Activated CD8-positive, alpha-beta T cell treated with anti-CD3 and anti-CD28 coated beads for 36 hours (primary cell): ENCODE data around the gene BNIP5. TPM values are rescaled to one million over a fixed set of nuclear protein-coding genes. Genes with fewer than 3 reads are reported as not detected.

Experiments
- ATAC-seq: fragments of 200-7000 bp; cut with Tn5 transposase; one replicate; pipeline ENCODE4 v1.10.0; 2021; ENCODE audit warnings: mild to moderate bottlenecking, moderate library complexity
- CTCF ChIA-PET: fragments of 350-600 bp; sonication (Branson Sonifier 250); formaldehyde crosslinking; loops from one replicate; lab custom pipeline; 2021; ENCODE audit warnings: antibody characterized with exemption; lab: Charles Lee
- POLR2A ChIA-PET: fragments of 350-600 bp; sonication (Branson Sonifier 250); formaldehyde crosslinking; loops from one replicate; lab custom pipeline; 2021; ENCODE audit warnings: antibody characterized with exemption; lab: Charles Lee
- DNase-seq: peaks from one replicate; pipeline ENCODE4 v3.0.0-alpha.2; 2020
- H3K27ac Mint-ChIP-seq: one replicate; pipeline ENCODE4 v1.8.0; 2021; ENCODE audit warnings: mild to moderate bottlenecking, mixed read lengths
- H3K27me3 Mint-ChIP-seq: one replicate; pipeline ENCODE4 v1.8.0; 2021; ENCODE audit warnings: mixed read lengths
- H3K36me3 Mint-ChIP-seq: one replicate; pipeline ENCODE4 v1.8.0; 2021; ENCODE audit warnings: low read depth, mixed read lengths
- H3K4me1 Mint-ChIP-seq: one replicate; pipeline ENCODE4 v1.8.0; 2021; ENCODE audit warnings: low read depth, mixed read lengths
- H3K4me3 Mint-ChIP-seq: one replicate; pipeline ENCODE4 v1.8.0; 2021; ENCODE audit warnings: mild to moderate bottlenecking, moderate library complexity, mixed read lengths
- H3K9me3 Mint-ChIP-seq: one replicate; pipeline ENCODE4 v1.8.0; 2021; ENCODE audit warnings: mixed read lengths
- intact Hi-C: fragments of 100-400 bp; cut with micrococcal nuclease; formaldehyde crosslinking; loops from one replicate; pipeline ENCODE4 v1.10.0; 2022
- total RNA-seq, 2 experiments: library from RNA; stranded (reverse); gene quantifications; one replicate each; pipeline ENCODE4 v1.2.3, GENCODE V29; 2021
- TF ChIP-seq, protein P1 (sequence below): fragments of 200-600 bp; IDR thresholded peaks from one replicate; pipeline ENCODE4 v1.8.0; 2022; ENCODE audit warnings: antibody characterized with exemption, mild to moderate bottlenecking

Gene BNIP5
- total RNA-seq, 2 experiments from 2014 or later, result not detected

DNA sequence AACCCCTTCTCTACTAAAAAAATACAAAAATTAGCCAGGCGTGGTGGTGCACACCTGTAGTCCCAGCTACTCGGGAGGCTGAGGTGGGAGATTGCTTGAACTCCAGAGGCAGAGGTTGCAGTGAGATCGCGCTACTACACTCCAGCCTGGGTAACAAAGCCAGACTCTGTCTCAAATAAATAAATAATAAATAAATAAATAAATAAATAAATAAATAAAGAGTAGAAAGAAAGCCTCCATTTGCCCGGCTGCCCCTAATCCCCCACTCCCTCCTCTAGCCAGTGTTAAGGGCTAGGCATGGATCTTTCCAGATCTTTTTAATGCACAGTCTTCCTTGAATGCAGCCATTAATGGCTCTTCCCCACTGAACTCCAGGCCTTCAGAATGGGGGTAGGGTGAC, 63.6 kb downstream of the BNIP5 start:
- Mint-ChIP-seq H3K9me3 (no peaks in the 10 kb centered on the region), H3K4me1 (no peaks in the 10 kb centered on the region), H3K36me3 (no peaks in the 10 kb centered on the region), H3K4me3 (no peak overlapping the region), H3K27me3 (peaks cover 8% of the 10 kb centered on the region), H3K27ac (no peak overlapping the region)
- no peak for ATAC-seq
- intact Hi-C loops, result no loop called here
- POLR2A ChIA-PET, result no interaction called here
- no peak for DNase-seq
- CTCF ChIA-PET, result no interaction called here
- TF ChIP-seq, protein P1, sequence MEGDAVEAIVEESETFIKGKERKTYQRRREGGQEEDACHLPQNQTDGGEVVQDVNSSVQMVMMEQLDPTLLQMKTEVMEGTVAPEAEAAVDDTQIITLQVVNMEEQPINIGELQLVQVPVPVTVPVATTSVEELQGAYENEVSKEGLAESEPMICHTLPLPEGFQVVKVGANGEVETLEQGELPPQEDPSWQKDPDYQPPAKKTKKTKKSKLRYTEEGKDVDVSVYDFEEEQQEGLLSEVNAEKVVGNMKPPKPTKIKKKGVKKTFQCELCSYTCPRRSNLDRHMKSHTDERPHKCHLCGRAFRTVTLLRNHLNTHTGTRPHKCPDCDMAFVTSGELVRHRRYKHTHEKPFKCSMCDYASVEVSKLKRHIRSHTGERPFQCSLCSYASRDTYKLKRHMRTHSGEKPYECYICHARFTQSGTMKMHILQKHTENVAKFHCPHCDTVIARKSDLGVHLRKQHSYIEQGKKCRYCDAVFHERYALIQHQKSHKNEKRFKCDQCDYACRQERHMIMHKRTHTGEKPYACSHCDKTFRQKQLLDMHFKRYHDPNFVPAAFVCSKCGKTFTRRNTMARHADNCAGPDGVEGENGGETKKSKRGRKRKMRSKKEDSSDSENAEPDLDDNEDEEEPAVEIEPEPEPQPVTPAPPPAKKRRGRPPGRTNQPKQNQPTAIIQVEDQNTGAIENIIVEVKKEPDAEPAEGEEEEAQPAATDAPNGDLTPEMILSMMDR, result no peak

DNA sequence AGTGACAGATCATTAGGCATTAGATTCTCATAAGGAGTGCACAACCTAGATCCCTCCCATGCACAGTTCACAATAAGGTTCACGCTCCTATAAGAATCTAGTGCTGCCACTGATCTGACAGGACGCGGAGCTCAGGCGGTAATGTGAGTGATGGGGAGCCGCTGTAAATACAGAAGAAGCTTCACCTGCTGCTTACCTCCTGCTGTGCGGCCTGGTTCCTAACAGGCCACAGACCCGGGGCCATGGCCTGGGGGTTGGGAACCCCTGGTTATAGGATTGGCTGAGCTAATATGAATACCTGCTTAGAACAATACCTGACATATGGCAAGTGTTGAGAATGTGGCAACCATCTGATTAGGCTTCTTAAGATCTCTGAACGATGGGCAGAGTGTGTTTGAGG, 64.5 kb downstream of the BNIP5 start:
- ChIA-PET POLR2A (no interaction called here), CTCF (interaction anchor here (1.4 kb wide), 1 partner anchor 38 kb away, joined by 3 read pairs; no protein-coding TSS in a partner anchor)
- TF ChIP-seq, protein P1, result no peak
- intact Hi-C loops, result no loop called here
- no peaks in the 10 kb centered on the region for H3K4me1 Mint-ChIP-seq
- peaks cover 8% of the 10 kb centered on the region for H3K27me3 Mint-ChIP-seq
- no peaks in the 10 kb centered on the region for H3K9me3 Mint-ChIP-seq
- no peak overlapping the region for H3K27ac Mint-ChIP-seq
- ATAC-seq (no peak), DNase-seq (no peak)
- no peak overlapping the region for H3K4me3 Mint-ChIP-seq
- H3K36me3 Mint-ChIP-seq, result no peaks in the 10 kb centered on the region

DNA sequence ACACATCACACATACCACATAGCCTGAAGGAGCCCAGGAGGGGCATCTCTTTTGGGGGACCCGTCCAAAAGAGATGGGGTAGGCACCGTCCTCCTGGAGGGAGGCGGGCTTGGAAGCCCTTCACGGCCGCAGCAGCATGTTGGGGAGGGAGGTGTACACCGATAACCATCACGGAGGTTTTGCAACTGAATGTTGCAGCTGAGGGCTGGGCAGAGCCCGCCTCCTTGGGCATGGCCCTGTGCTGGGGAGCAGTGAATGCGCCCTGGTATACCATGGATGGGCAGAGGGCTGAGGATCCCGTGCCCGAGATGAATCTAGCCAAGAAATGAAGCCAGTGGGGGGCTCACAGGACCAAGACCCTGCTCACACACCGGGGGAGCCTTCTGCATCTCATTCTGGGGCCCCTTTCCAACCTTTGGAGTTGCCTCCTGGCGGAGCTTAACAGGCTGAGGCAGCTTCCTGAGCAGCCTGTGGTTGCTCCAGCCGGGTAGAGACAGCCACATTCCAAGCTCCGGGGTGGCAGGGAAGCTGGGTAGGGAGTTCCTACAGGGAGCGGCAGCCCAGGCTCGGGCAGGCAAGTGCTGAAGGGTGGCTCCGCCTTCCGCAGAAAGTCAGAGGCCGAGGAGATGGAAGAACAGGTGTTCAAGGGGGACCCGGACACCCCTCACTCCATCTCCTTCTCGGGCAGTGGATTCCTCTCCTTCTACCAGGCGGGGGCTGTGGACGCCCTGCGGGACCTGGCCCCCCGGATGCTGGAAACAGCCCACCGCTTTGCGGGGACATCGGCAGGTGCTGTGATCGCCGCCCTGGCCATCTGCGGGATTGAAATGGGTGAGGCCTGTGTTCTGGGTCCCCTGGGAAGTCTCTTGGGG, 66.6 kb downstream of the BNIP5 start, which contains the start of gene PNPLA1:
PNPLA1 (plus strand) TSS at position 227 of the 872 bp plus-strand sequence; CDS start at position 627, 400 bp downstream.
- no peaks in the 10 kb centered on the region for H3K4me1 Mint-ChIP-seq
- ChIA-PET POLR2A (no interaction called here), CTCF (no interaction called here)
- intact Hi-C loops, result no loop called here
- H3K27ac Mint-ChIP-seq, result no peak within 1 kb of the TSS
- H3K4me3 Mint-ChIP-seq, result no peak within 1 kb of the TSS
- TF ChIP-seq, protein P1, result no peak
- peaks cover 4% of the 10 kb centered on the region for H3K9me3 Mint-ChIP-seq
- H3K36me3 Mint-ChIP-seq, result no peaks in the 10 kb centered on the region
- ATAC-seq, result no peak
- peaks cover 8% of the 10 kb centered on the region for H3K27me3 Mint-ChIP-seq
- DNase-seq, result no peak

DNA sequence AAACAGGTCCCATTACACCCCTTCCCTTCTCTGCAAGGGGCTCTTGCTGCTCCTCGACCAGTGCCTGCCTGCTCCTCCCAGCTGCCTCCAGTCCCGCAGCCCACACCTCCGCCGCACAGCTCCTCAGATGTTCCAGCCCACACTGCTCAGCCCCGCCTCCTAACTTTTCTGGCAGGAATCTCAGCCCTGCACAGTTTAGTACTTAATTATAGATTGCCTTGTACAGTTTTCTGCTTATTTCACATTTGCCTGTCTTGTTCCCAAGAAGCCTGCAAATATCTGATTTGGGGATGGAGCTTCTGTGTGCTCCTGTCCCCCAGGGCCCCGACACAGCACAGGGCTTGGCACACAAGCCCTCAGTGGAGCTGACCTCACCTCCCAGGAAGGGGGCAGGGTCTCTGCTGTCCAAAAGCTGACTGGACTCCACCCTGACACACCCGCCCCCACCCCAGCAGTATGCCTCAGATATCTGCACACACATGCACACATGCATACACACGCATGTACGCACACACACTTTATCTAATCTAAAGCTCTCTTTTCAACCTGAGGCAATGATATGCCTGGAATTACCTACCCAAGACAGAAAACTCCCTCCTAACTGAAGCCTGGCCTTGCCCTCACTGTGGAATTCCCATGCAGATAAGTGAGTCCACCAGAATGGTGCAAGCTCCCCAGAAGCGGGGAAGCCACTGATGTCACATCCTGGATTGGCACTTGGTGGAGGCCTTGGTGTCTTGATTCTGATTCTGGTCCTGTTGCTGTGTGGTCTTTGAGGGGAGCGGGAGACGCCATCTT, 68.0 kb downstream of the BNIP5 start:
- DNase-seq, result no peak
- TF ChIP-seq, protein P1, result no peak
- intact Hi-C loops, result no loop called here
- Mint-ChIP-seq H3K4me1 (no peaks in the 10 kb centered on the region), H3K9me3 (peaks cover 4% of the 10 kb centered on the region), H3K27ac (no peak overlapping the region), H3K4me3 (no peak overlapping the region), H3K36me3 (no peaks in the 10 kb centered on the region), H3K27me3 (peaks cover 3% of the 10 kb centered on the region)
- no peak for ATAC-seq
- ChIA-PET POLR2A (no interaction called here), CTCF (interaction anchor here (1.2 kb wide), 1 partner anchor 33 kb away, joined by 3 read pairs; no protein-coding TSS in a partner anchor)
